Stimulated activated CD4-positive, alpha-beta T cell treated with anti-CD3 and anti-CD28 coated beads, Interleukin-1b, Interleukin-23, amount 100 ng/mL, for 1 hour (primary cell): ENCODE results near the gene AQP1.

ENCODE experiments used
- DNase-seq, 2 donors: peaks; one replicate each; pipeline ENCODE4 v3.0.0-alpha.2; 2020; ENCODE audit warnings: low read depth in 2 of 2

The AQP1 gene

DNA sequence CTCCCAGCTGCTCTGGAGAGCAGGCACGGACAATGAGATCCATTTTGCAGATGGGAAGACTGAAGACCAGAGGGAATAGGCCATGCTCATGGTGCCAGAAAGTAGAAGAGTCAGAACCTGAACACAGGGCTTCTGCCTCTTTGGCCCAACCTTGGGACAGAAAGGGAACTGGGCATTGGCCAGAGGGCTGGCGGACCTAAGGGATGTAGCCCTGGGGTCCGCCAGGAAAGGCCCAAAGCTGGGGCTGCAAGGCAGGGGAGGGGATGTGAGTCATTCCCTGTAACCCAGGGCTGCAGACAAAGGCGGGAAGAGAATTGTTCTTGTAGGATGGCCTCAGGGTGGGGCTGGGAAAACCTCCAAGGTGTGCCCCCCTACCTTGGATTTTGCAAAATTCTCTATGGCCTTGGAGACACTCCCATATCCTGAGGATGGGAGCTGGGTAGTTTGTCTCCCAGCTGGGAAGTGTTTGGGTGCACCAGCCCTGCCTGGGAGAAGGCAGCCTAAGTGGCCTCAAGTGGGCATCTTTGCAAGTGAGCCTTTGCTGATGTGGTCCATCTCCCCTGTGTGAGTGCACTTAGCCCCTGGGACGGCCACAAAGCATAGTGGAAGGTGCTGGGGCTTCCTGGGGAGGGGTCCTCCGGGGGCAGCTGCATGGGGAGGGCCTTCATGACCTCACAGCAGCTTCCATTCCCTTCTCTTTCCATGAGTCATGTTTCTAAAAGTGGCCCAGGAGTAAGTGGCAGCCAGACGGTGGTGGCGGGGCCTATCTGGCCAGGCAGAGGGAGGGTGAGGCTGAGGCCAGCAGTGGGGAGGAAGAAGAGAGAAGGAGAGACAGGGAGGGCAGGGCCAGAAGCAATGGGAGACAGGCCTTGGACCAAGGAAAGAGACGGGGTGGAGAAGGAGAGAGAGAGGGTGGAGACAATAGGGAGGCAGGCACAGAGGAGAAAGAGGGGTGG, 9.2 kb downstream of the AQP1 start:
- DNase-seq: no peak

DNA sequence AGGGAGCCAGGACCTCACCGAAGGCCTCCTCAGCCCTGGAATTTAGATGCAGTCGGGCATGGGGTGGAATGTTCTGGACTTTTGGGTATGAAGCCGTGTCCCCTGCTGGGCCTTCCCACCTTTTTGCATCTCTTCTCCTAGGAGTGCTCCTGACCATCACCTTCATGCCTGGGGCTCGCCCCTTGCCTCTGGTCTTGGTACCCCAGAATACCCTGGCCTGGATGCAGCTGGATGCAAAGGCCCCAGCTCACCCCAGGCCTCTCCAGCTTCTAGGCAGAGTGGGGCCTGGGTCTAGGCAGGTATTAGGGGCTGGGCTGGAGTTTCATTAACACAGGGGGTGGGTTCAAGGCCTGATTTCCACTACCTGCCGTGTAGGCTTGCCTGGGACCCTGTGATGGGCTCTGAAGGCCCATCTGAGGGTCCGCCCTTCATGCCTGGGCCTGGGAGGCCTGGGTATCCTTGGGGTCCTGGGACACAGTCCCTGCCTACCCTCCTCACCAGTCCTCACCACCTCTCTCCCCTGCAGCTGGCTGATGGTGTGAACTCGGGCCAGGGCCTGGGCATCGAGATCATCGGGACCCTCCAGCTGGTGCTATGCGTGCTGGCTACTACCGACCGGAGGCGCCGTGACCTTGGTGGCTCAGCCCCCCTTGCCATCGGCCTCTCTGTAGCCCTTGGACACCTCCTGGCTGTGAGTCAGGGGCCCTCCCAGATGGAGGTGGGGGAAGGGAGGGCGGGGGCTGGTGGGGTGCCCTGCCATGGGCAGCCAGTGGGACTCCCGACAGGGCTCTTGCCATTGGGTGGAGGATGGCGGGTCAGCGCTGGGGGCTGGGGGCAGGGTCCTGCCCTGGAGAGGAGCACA, 10.1 kb downstream of the AQP1 start:
- DNase-seq: no peak

- no peak for DNase-seq
Measured at GRCh38 chr7:30922596-30922995, 10.9 kb downstream of the AQP1 start.

DNA sequence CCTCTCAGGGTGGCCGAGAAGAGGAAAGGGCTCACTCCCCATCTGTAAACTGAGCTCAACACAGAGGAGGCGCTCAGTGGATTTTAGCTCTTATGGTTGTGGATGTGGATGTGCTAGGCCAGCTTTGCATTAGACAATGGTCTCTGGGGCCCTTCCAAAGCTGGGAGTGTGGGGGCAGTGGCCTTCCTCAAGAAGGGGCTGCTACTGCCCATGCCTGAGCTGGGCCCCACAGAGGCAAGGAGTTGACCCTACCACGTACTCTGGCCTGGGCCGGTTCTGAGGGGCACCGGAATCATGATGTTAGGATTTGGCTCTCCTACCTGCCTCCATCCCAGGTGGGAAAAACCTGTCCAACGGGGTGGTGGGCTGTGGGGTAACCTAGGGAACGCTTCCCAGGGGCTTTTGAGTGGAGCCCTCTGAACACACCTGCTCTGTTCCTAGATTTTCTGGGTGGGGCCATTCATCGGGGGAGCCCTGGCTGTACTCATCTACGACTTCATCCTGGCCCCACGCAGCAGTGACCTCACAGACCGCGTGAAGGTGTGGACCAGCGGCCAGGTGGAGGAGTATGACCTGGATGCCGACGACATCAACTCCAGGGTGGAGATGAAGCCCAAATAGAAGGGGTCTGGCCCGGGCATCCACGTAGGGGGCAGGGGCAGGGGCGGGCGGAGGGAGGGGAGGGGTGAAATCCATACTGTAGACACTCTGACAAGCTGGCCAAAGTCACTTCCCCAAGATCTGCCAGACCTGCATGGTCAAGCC, 11.5 kb downstream of the AQP1 start:
- no peak for DNase-seq

GRCh38 chr7:30923774-30924413, 12.2 kb downstream of the AQP1 start:
- no peak for DNase-seq

- no peak for DNase-seq
Measured at GRCh38 chr7:30924624-30925023, 13.0 kb downstream of the AQP1 start.

DNA sequence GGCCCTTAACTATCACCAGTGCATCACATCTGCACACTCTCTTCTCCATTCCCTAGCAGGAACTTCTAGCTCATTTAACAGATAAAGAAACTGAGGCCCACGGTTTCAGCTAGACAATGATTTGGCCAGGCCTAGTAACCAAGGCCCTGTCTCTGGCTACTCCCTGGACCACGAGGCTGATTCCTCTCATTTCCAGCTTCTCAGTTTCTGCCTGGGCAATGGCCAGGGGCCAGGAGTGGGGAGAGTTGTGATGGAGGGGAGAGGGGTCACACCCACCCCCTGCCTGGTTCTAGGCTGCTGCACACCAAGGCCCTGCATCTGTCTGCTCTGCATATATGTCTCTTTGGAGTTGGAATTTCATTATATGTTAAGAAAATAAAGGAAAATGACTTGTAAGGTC, 13.5 kb downstream of the AQP1 start:
- DNase-seq: no peak

DNA sequence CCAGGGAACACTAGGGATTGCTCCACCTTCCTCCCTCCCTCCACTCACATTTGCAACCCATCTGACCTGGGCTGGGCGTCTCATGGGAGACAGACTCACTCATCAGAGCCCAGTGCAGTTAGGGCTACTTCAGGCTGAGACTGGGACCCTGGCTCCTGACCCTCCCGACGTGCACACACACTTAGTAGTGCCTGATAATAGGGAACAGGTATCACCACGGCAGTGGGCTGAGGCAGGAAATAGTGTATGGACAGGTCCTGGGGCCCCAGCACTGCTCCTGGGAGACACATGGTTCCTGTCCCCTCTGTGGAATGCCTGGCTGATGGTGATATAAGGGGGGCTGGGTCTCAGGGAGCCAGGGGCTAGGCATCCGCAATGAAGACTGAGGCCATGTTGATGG, 14.3 kb downstream of the AQP1 start:
- no peak for DNase-seq

DNA sequence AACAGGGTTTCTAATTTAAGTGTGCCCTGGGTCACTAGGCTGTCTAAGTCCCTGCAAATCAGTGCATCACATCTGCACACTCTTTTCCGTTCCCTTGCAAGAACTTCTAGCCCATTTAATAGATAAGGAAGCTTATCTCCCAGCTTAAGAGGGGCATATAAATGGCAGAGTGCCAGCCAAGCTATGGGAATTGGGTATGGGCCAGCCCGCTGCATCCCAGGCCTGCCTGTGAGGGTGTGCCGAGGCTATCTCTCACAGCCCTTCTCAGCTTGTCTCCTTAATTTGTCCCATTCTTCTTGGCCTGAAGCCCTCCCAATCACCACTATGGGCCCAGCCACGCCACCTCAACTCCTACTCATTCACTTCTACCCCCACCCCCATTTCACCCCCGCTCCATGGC, 14.7 kb downstream of the AQP1 start:
- no peak for DNase-seq

GRCh38 chr7:30927040-30927439, 15.4 kb downstream of the AQP1 start:
- DNase-seq: no peak

DNA sequence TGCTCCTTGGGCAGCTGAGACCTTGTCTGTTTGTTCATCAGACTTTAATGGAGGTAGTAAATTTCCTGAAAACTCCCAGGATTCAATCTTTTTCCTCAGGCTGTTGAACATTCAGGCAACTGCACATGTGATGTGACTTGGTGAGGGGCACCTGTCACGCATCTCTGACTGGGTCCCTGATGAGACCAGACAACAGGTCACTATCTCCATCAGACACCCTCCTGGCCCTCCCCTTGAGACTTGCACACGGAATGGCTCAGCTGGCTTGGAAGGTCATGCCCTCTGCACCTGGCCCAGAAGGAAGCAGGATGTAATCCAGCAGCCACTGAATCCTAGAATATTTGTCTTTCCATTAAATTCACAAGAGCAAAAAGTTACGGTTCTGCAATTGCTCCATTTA, 15.9 kb downstream of the AQP1 start:
- DNase-seq: no peak

- DNase-seq: no peak
Measured at GRCh38 chr7:30928254-30928872, 16.7 kb downstream of the AQP1 start.

DNA sequence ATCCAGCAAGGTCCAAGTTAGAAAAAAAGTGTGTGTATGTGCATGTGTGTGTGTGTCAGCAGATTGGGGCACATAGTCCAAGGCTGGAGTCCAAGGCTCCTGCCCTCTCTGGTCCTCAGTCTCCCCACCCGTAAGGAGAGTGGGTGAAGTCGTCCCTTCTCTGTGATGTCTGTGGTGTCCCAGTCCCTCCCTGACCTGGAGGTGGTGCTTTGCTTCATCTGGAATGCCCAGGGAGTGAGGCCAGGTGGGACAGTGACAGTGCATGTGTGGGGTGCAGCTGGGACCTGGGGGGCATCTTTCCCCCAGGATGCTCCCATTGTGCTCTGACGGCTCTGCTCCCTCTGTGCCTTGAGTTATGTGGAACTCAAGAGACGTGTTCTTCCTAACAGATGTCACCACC, 18.0 kb downstream of the AQP1 start:
- no peak for DNase-seq

DNA sequence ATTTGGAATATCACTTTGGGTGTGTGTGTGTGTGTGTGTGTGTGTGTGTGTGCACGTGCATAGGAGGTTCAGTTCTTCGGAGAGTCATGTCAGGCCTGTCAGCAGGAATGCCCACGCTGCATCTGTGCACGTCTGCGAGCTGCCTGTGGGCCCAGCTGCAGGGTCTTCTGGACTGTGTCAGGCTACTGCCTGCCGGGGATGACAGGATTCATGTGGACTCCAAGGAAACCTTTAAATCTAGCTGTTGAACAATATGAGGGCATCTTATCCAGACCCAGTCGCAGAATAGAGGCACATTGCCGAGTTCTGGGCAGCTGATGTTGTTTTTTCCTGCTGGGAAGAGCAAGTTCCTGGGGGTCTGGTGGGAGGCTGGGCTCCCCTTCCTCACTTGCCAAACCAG, 19.0 kb downstream of the AQP1 start:
- DNase-seq: no peak

DNA sequence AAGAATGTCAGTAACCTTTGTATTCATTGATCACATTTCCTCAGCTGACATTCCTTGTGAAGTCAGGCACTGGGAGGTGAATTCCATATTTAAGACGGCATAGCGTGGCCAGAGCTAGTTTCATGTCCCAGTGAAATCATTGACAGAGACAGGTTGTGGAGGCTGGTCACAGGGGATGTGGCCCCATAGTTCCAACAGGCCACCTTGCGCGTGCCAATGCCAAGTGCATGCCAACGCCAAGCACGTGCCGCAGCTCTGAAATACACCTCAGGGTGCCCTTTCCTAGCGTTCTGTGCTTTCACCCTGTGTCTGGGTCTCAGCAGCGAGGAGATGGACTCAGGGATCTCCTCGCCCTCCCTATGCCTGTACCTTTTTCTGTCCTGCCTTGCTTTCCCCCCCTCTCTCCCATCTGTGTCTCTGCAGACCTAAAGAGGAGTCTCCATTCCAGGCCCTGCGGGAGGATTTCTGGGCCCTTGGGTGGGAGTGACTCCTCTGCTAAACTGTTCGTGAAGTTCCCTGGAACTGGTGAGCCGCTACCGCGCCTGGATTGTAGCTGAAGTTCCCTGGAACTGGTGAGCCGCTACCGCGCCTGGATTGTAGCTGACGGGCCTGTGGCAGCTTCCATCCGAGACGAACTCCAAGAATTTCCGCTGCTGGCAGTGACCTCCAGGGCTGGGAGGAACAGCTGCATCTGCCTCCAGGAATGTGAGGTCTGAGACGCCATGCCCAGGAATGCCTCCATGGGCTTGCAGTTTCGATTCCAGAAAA, 19.7 kb downstream of the AQP1 start:
- DNase-seq: no peak

GRCh38 chr7:30931929-30932540, 20.4 kb downstream of the AQP1 start:
- DNase-seq: no peak

GRCh38 chr7:30932562-30932961, 20.9 kb downstream of the AQP1 start:
- DNase-seq: no peak

GRCh38 chr7:30933124-30933974, 21.7 kb downstream of the AQP1 start:
- no peak for DNase-seq

DNA sequence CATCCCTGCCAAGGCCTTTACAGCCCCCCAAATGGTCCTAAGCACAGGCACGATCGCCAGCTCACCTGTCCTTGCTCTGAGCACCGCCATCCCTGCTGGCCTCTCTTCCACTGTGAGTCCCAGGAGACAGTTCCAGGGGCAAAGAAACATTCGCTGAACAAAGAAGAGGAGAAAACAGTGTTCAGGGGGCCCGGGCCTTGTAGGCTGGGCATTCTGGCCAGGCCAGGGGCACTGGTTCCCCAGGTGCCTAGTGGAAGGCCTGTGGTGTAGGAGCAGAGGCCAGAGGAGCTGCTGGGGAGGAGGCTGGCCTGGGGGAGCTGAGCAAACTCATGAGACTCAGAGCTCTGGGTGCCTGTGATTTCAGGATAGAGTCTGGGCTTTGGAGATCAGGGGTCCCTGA, 22.6 kb downstream of the AQP1 start:
- no peak for DNase-seq
